ENCODE results near the gene ADGRB3. TPM values are rescaled to one million over a fixed set of nuclear protein-coding genes. Genes with fewer than 3 reads are reported as not detected.

Gene ADGRB3
- total and polyA plus RNA-seq, 2 experiments from 2014 or later: not detected

- in situ Hi-C loops (cut with MboI): no loop called here
- DNase-seq: no peak
Observed at GRCh38 chr6:69220375-69220774, 585.3 kb downstream of the ADGRB3 start.

GRCh38 chr6:69232008-69232407 is 596.9 kb downstream of the ADGRB3 start:
- in situ Hi-C loops (cut with MboI): no loop called here
- H3K4me1 ChIP-seq (ENCODE audit: insufficient read depth): no peaks in the 10 kb centered on the region
- no peak overlapping the region for H3K27ac ChIP-seq
- H3K4me2 ChIP-seq (ENCODE audit: unreplicated experiment): no peak overlapping the region
- no peak overlapping the region for H3K4me3 ChIP-seq
- H3K9ac ChIP-seq: no peak overlapping the region
- TF ChIP-seq EZH2 (IDR thresholded peaks at IDR 0.05; ENCODE audit: insufficient read depth, poor library complexity, severe bottlenecking) (no peak), EZH2phosphoT487 (IDR thresholded peaks at IDR 0.05; ENCODE audit: insufficient read depth, low read depth) (no peak)
- H3K79me2 ChIP-seq (ENCODE audit: insufficient read depth): no peaks in the 10 kb centered on the region
- no peaks in the 10 kb centered on the region for H3K36me3 ChIP-seq (ENCODE audit: low read depth)
- no peaks in the 10 kb centered on the region for H3K27me3 ChIP-seq (replicated peaks; ENCODE audit: insufficient read depth)
- H3F3A ChIP-seq (ENCODE audit: insufficient read depth): no peaks in the 10 kb centered on the region
- DNase-seq: no peak
- H3K9me3 ChIP-seq (ENCODE audit: low read depth): no peaks in the 10 kb centered on the region
- no peaks in the 10 kb centered on the region for H4K20me1 ChIP-seq (ENCODE audit: insufficient read depth)
- no peaks in the 10 kb centered on the region for H3K9me2 ChIP-seq (ENCODE audit: insufficient read depth)
- H2AFZ ChIP-seq: no peak overlapping the region
- 9 to 15% methylated on average over 3 of the region's 3 CpGs for WGBS, 2 experiments (ENCODE audit: low coverage in 1 of 2, low lambda C conversion rate in 2 of 2, missing lambda C conversion rate in 2 of 2)

More at GRCh38 chr6:69220375-69220774, 585.3 kb downstream of the ADGRB3 start:
- WGBS, 2 experiments (ENCODE audit: low coverage in 1 of 2, low lambda C conversion rate in 2 of 2, missing lambda C conversion rate in 2 of 2): 44 to 67% methylated on average over 3 of the region's 3 CpGs
- H3K4me2 ChIP-seq (ENCODE audit: unreplicated experiment): no peak overlapping the region
- H3K27ac ChIP-seq: no peak overlapping the region
- no peak overlapping the region for H3K4me3 ChIP-seq
- TF ChIP-seq EZH2 (IDR thresholded peaks at IDR 0.05; ENCODE audit: insufficient read depth, poor library complexity, severe bottlenecking): no peak
- TF ChIP-seq EZH2phosphoT487 (IDR thresholded peaks at IDR 0.05; ENCODE audit: insufficient read depth, low read depth): no peak
- H3K27me3 ChIP-seq (replicated peaks; ENCODE audit: insufficient read depth): no peaks in the 10 kb centered on the region
- H2AFZ ChIP-seq: no peak overlapping the region
- no peaks in the 10 kb centered on the region for H3K79me2 ChIP-seq (ENCODE audit: insufficient read depth)
- H3K9me3 ChIP-seq (ENCODE audit: low read depth): no peaks in the 10 kb centered on the region
- no peaks in the 10 kb centered on the region for H3F3A ChIP-seq (ENCODE audit: insufficient read depth)
- H3K36me3 ChIP-seq (ENCODE audit: low read depth): no peaks in the 10 kb centered on the region
- no peaks in the 10 kb centered on the region for H3K9me2 ChIP-seq (ENCODE audit: insufficient read depth)
- H4K20me1 ChIP-seq (ENCODE audit: insufficient read depth): no peaks in the 10 kb centered on the region
- no peaks in the 10 kb centered on the region for H3K4me1 ChIP-seq (ENCODE audit: insufficient read depth)
- H3K9ac ChIP-seq: no peak overlapping the region

DNA sequence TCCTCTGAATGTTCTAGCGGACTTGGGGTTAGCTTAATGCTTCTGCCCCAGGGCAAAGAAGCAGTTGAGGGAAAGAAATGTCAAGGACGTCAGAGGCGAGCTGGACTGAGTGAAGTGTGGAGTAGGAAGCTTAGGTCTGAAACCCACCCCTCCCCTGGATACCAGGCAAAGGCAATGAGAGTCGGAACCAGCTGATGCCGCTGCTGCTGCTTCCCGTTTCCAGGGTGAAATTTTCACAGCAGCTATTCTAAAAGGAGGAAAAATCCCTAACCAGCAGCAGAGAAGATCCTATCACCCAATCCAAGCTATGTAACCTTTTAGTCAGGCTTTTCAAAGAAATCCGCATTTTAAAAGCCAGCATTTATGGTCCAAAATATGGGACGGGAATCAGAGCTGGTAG is 597.4 kb downstream of the ADGRB3 start:
- no peak overlapping the region for H3K27ac ChIP-seq
- DNase-seq: no peak
- H3K36me3 ChIP-seq (ENCODE audit: low read depth): no peaks in the 10 kb centered on the region
- no peak overlapping the region for H3K9ac ChIP-seq
- no peaks in the 10 kb centered on the region for H3K27me3 ChIP-seq (replicated peaks; ENCODE audit: insufficient read depth)
- H3K79me2 ChIP-seq (ENCODE audit: insufficient read depth): no peaks in the 10 kb centered on the region
- no peaks in the 10 kb centered on the region for H3K9me3 ChIP-seq (ENCODE audit: low read depth)
- H3F3A ChIP-seq (ENCODE audit: insufficient read depth): no peaks in the 10 kb centered on the region
- no peak overlapping the region for H3K4me2 ChIP-seq (ENCODE audit: unreplicated experiment)
- no peak overlapping the region for H3K4me3 ChIP-seq
- in situ Hi-C loops (cut with MboI): no loop called here
- WGBS, 2 experiments (ENCODE audit: low coverage in 1 of 2, low lambda C conversion rate in 2 of 2, missing lambda C conversion rate in 2 of 2): 5 to 7% methylated on average over 8 of the region's 8 CpGs
- no peaks in the 10 kb centered on the region for H3K4me1 ChIP-seq (ENCODE audit: insufficient read depth)
- no peak overlapping the region for H2AFZ ChIP-seq
- no peak for TF ChIP-seq EZH2phosphoT487 (IDR thresholded peaks at IDR 0.05; ENCODE audit: insufficient read depth, low read depth)
- TF ChIP-seq EZH2 (IDR thresholded peaks at IDR 0.05; ENCODE audit: insufficient read depth, poor library complexity, severe bottlenecking): no peak
- H4K20me1 ChIP-seq (ENCODE audit: insufficient read depth): no peaks in the 10 kb centered on the region
- no peaks in the 10 kb centered on the region for H3K9me2 ChIP-seq (ENCODE audit: insufficient read depth)

GRCh38 chr6:69232911-69233448 is 597.9 kb downstream of the ADGRB3 start:
- in situ Hi-C loops (cut with MboI): no loop called here
- H3K4me1 ChIP-seq (ENCODE audit: insufficient read depth): no peaks in the 10 kb centered on the region
- H3K79me2 ChIP-seq (ENCODE audit: insufficient read depth): no peaks in the 10 kb centered on the region
- H4K20me1 ChIP-seq (ENCODE audit: insufficient read depth): no peaks in the 10 kb centered on the region
- H3F3A ChIP-seq (ENCODE audit: insufficient read depth): no peaks in the 10 kb centered on the region
- no peaks in the 10 kb centered on the region for H3K27me3 ChIP-seq (replicated peaks; ENCODE audit: insufficient read depth)
- TF ChIP-seq EZH2phosphoT487 (IDR thresholded peaks at IDR 0.05; ENCODE audit: insufficient read depth, low read depth): no peak
- no peak for TF ChIP-seq EZH2 (IDR thresholded peaks at IDR 0.05; ENCODE audit: insufficient read depth, poor library complexity, severe bottlenecking)
- no peaks in the 10 kb centered on the region for H3K36me3 ChIP-seq (ENCODE audit: low read depth)
- H3K9ac ChIP-seq: no peak overlapping the region
- H3K4me2 ChIP-seq (ENCODE audit: unreplicated experiment): no peak overlapping the region
- peak; percentile 74 for DNase-seq
- no peaks in the 10 kb centered on the region for H3K9me3 ChIP-seq (ENCODE audit: low read depth)
- no peak overlapping the region for H3K27ac ChIP-seq
- H2AFZ ChIP-seq: no peak overlapping the region
- H3K9me2 ChIP-seq (ENCODE audit: insufficient read depth): no peaks in the 10 kb centered on the region
- WGBS, 2 experiments (ENCODE audit: low coverage in 1 of 2, low lambda C conversion rate in 2 of 2, missing lambda C conversion rate in 2 of 2): 2 to 4% methylated on average over 28 of the region's 28 CpGs
- H3K4me3 ChIP-seq: no peak overlapping the region

GRCh38 chr6:69238067-69238466 is 603.0 kb downstream of the ADGRB3 start:
- Histone ChIP-seq H3K9me2 (ENCODE audit: insufficient read depth) (no peaks in the 10 kb centered on the region), H3K4me1 (ENCODE audit: insufficient read depth) (no peaks in the 10 kb centered on the region), H3K4me2 (ENCODE audit: unreplicated experiment) (no peak overlapping the region), H3K4me3 (no peak overlapping the region), H3K27ac (no peak overlapping the region), H3K36me3 (ENCODE audit: low read depth) (no peaks in the 10 kb centered on the region), H3K9ac (no peak overlapping the region), H3K79me2 (ENCODE audit: insufficient read depth) (no peaks in the 10 kb centered on the region), H2AFZ (no peak overlapping the region), H3K9me3 (ENCODE audit: low read depth) (no peaks in the 10 kb centered on the region), H3F3A (ENCODE audit: insufficient read depth) (no peaks in the 10 kb centered on the region), H3K27me3 (replicated peaks; ENCODE audit: insufficient read depth) (no peaks in the 10 kb centered on the region), H4K20me1 (ENCODE audit: insufficient read depth) (no peaks in the 10 kb centered on the region)
- no peak for TF ChIP-seq EZH2phosphoT487 (IDR thresholded peaks at IDR 0.05; ENCODE audit: insufficient read depth, low read depth)
- TF ChIP-seq EZH2 (IDR thresholded peaks at IDR 0.05; ENCODE audit: insufficient read depth, poor library complexity, severe bottlenecking): no peak
- in situ Hi-C loops (cut with MboI): no loop called here
- no peak for DNase-seq
- 14% methylated on average over 1 of the region's 1 CpG for WGBS, 2 experiments (ENCODE audit: low coverage in 1 of 2, low lambda C conversion rate in 2 of 2, missing lambda C conversion rate in 2 of 2)
